SK-MEL-5 (cell line): ENCODE results near the gene TBX19. TPM values are rescaled to one million over a fixed set of nuclear protein-coding genes. Genes with fewer than 3 reads are reported as not detected.
A peak's percentile ranks its signal among the peaks of the same experiment; 100 is the strongest.

Experiments used
- DNase-seq: peaks from one replicate; pipeline ENCODE4 v3.0.0-alpha.2; 2016; ENCODE audit warnings: low read depth, low spot score
- in situ Hi-C: cut with HindIII; loops from 2 replicates; pipeline ENCODE4 v1.10.0; 2016; ENCODE audit warnings: low sequenced_read_pairs, high pct_unique_total_duplicates, low pct_unique_long_range_greater_than_20kb
- total RNA-seq: library from RNA; depleted of rRNA; stranded (reverse); fragments of >200 nt; shearing (Covaris generic); gene quantifications from 2 replicates; pipeline ENCODE4 v1.2.3, GENCODE V29; 2014

Gene TBX19
- total RNA-seq, 1 experiment from 2014 or later = 1.3 TPM

- in situ Hi-C loops = no loop called here
- no peak for DNase-seq
Measured at GRCh38 chr1:168266644-168267186, 14.0 kb upstream of the TBX19 start.

GRCh38 chr1:168271636-168272035 lies 9.0 kb upstream of the TBX19 start:
- in situ Hi-C loops = no loop called here
- DNase-seq = no peak

GRCh38 chr1:168273575-168273974 lies 7.1 kb upstream of the TBX19 start:
- DNase-seq = no peak
- in situ Hi-C loops = no loop called here

GRCh38 chr1:168279253-168279652 lies 1.4 kb upstream of the TBX19 start:
- DNase-seq = no peak
- in situ Hi-C loops = no loop called here

GRCh38 chr1:168281603-168282325 lies 1.1 kb downstream of the TBX19 start:
- DNase-seq = no peak
- in situ Hi-C loops = no loop called here

GRCh38 chr1:168285521-168285790 lies 4.8 kb downstream of the TBX19 start:
- in situ Hi-C loops = no loop called here
- no peak for DNase-seq

- DNase-seq = no peak
- in situ Hi-C loops = no loop called here
Measured at GRCh38 chr1:168285971-168286927, 5.6 kb downstream of the TBX19 start.

- peak; percentile 27 for DNase-seq
Measured at GRCh38 chr1:168287237-168287664, 6.6 kb downstream of the TBX19 start.

GRCh38 chr1:168288311-168289052 lies 7.8 kb downstream of the TBX19 start:
- in situ Hi-C loops = no loop called here
- no peak for DNase-seq

More at GRCh38 chr1:168287237-168287664, 6.6 kb downstream of the TBX19 start:
- in situ Hi-C loops = no loop called here

GRCh38 chr1:168291222-168291837 lies 10.7 kb downstream of the TBX19 start:
- in situ Hi-C loops = no loop called here

GRCh38 chr1:168293356-168293755 lies 12.7 kb downstream of the TBX19 start:
- no peak for DNase-seq
- in situ Hi-C loops = no loop called here

More at GRCh38 chr1:168291222-168291837, 10.7 kb downstream of the TBX19 start:
- no peak for DNase-seq

GRCh38 chr1:168295411-168296114 lies 14.9 kb downstream of the TBX19 start:
- no peak for DNase-seq
- in situ Hi-C loops = no loop called here

- no peak for DNase-seq
- in situ Hi-C loops = no loop called here
Measured at GRCh38 chr1:168297019-168297730, 16.5 kb downstream of the TBX19 start.

- in situ Hi-C loops = no loop called here
- no peak for DNase-seq
Measured at GRCh38 chr1:168298446-168298845, 17.8 kb downstream of the TBX19 start.

- in situ Hi-C loops = no loop called here
Measured at GRCh38 chr1:168300626-168301025, 19.9 kb downstream of the TBX19 start.

GRCh38 chr1:168301664-168302320 lies 21.1 kb downstream of the TBX19 start:
- DNase-seq = peak; percentile 56
- in situ Hi-C loops = no loop called here

More at GRCh38 chr1:168300626-168301025, 19.9 kb downstream of the TBX19 start:
- DNase-seq = no peak
